Hematopoietic multipotent progenitor cell treated with erythropoietin and hydrocortisone succinate and interleukin-3 and kit ligand, for 17 days (in vitro differentiated cells): ENCODE data around the gene MRPS6.

ENCODE experiments used
- DNase-seq: peaks from one replicate; pipeline ENCODE4 v3.0.0-alpha.2; 2015; ENCODE audit warnings: low spot score

MRPS6 gene

GRCh38 chr21:34071683-34072082 is 1.7 kb upstream of the MRPS6 start:
- no peak for DNase-seq

- no peak for DNase-seq
Observed at GRCh38 chr21:34072145-34073031, 990 bp upstream of the MRPS6 start.

GRCh38 chr21:34073749-34074282 is 438 bp downstream of the MRPS6 start:
- DNase-seq: peak; percentile 49

GRCh38 chr21:34074283-34075090 is 1.1 kb downstream of the MRPS6 start:
- no peak for DNase-seq

GRCh38 chr21:34075091-34075425 is 1.7 kb downstream of the MRPS6 start:
- DNase-seq: no peak

GRCh38 chr21:34075760-34076660 is 2.6 kb downstream of the MRPS6 start:
- no peak for DNase-seq

- DNase-seq: no peak
Observed at GRCh38 chr21:34076835-34077234, 3.5 kb downstream of the MRPS6 start.

- DNase-seq: no peak
Observed at GRCh38 chr21:34077888-34078287, 4.5 kb downstream of the MRPS6 start.

GRCh38 chr21:34078915-34079314 is 5.5 kb downstream of the MRPS6 start:
- DNase-seq: no peak

- no peak for DNase-seq
Observed at GRCh38 chr21:34080710-34081109, 7.3 kb downstream of the MRPS6 start.

- DNase-seq: no peak
Observed at GRCh38 chr21:34082769-34083168, 9.4 kb downstream of the MRPS6 start.

- no peak for DNase-seq
Observed at GRCh38 chr21:34083357-34083756, 10.0 kb downstream of the MRPS6 start.

- no peak for DNase-seq
Observed at GRCh38 chr21:34085129-34085528, 11.8 kb downstream of the MRPS6 start.

GRCh38 chr21:34086887-34087306 is 13.5 kb downstream of the MRPS6 start:
- no peak for DNase-seq

GRCh38 chr21:34088752-34089151 is 15.4 kb downstream of the MRPS6 start:
- no peak for DNase-seq

GRCh38 chr21:34091032-34091431 is 17.7 kb downstream of the MRPS6 start:
- no peak for DNase-seq

GRCh38 chr21:34091607-34092006 is 18.2 kb downstream of the MRPS6 start:
- no peak for DNase-seq

- DNase-seq: no peak
Observed at GRCh38 chr21:34092262-34092921, 19.0 kb downstream of the MRPS6 start.

GRCh38 chr21:34093083-34093482 is 19.7 kb downstream of the MRPS6 start:
- no peak for DNase-seq

- DNase-seq: no peak
Observed at GRCh38 chr21:34094949-34095348, 21.6 kb downstream of the MRPS6 start.

GRCh38 chr21:34097442-34097841 is 24.1 kb downstream of the MRPS6 start:
- DNase-seq: no peak
